Fibroblast of mammary gland (primary cell): ENCODE data around the gene MC2R.

Source experiments
- DNase-seq: peaks from one replicate; pipeline ENCODE4 v3.0.0-alpha.2; 2010; ENCODE audit warnings: low read depth
- H3K4me3 ChIP-seq: 2 replicates; pipeline ENCODE4 v1.5.1; 2011; ENCODE audit warnings: low read depth, mild to moderate bottlenecking, low read length, moderate library complexity; ENCODE audit not compliant: control insufficient read depth
- CTCF ChIP-seq: conservative IDR thresholded peaks from 2 replicates; pipeline ENCODE4 v1.5.1; 2011; ENCODE audit warnings: low read depth, low read length, inconsistent platforms; ENCODE audit not compliant: control insufficient read depth, insufficient read depth

MC2R gene

GRCh38 chr18:13890761-13891361, 24.5 kb downstream of the MC2R start:
- no peak for TF ChIP-seq CTCF
- no peak for DNase-seq
- no peak overlapping the region for H3K4me3 ChIP-seq

GRCh38 chr18:13889671-13890070, 25.7 kb downstream of the MC2R start:
- no peak overlapping the region for H3K4me3 ChIP-seq
- peak; percentile 1 for DNase-seq

GRCh38 chr18:13888191-13888716, 27.1 kb downstream of the MC2R start:
- TF ChIP-seq CTCF: no peak
- no peak overlapping the region for H3K4me3 ChIP-seq
- no peak for DNase-seq

More at GRCh38 chr18:13889671-13890070, 25.7 kb downstream of the MC2R start:
- no peak for TF ChIP-seq CTCF

- no peak for DNase-seq
- H3K4me3 ChIP-seq: no peak overlapping the region
- no peak for TF ChIP-seq CTCF
These were observed 30.3 kb downstream of the MC2R start for GRCh38 chr18:13885009-13885408.

- H3K4me3 ChIP-seq: no peak overlapping the region
- no peak for DNase-seq
- TF ChIP-seq CTCF: no peak
These were observed 35.4 kb downstream of the MC2R start for GRCh38 chr18:13879937-13880336.

- DNase-seq: no peak
- no peak overlapping the region for H3K4me3 ChIP-seq
- no peak for TF ChIP-seq CTCF
These were observed 35.8 kb downstream of the MC2R start for GRCh38 chr18:13879492-13879891.
